Suprapubic skin (tissue), 4 donors: Measurements from ENCODE around the gene AKR7A3. TPM values are rescaled to one million over a fixed set of nuclear protein-coding genes. Genes with fewer than 3 reads are reported as not detected.
A peak's percentile ranks its signal among the peaks of the same experiment; 100 is the strongest.
"Not testable (repeated sequence)": the region's sequence is repeated elsewhere in the genome, so short reads cannot be mapped to it uniquely, and the experiment has no call there.

Experiments
- DNase-seq, 2 donors: peaks; one replicate each; pipeline ENCODE4 v3.0.0-alpha.2; 2019; ENCODE audit warnings: low spot score in 2 of 2
- H3K27ac ChIP-seq: fragments of 200-600 bp; sonication (generic); one replicate; pipeline ENCODE4 v1.5.1; 2019
- H3K27me3 ChIP-seq: fragments of 200-600 bp; sonication (generic); one replicate; pipeline ENCODE4 v1.5.1; 2019
- H3K36me3 ChIP-seq: fragments of 200-600 bp; sonication (generic); one replicate; pipeline ENCODE4 v1.5.1; 2019
- H3K4me1 ChIP-seq: fragments of 200-600 bp; sonication (generic); one replicate; pipeline ENCODE4 v1.5.1; 2019
- H3K4me3 ChIP-seq: fragments of 200-600 bp; sonication (generic); one replicate; pipeline ENCODE4 v1.5.1; 2019; ENCODE audit warnings: mild to moderate bottlenecking
- H3K9me3 ChIP-seq: fragments of 200-600 bp; sonication (generic); one replicate; pipeline ENCODE4 v1.5.1; 2019
- CTCF ChIP-seq, 2 donors: fragments of 200-600 bp in 1 of 2; fragments of 450-650 bp in 1 of 2; sonication (generic) in 1 of 2; IDR thresholded peaks; one replicate each; pipeline ENCODE4 v1.5.1; 2016 to 2019; ENCODE audit warnings: antibody characterized with exemption in 2 of 2, mild to moderate bottlenecking in 1 of 2, moderate library complexity in 1 of 2
- EP300 ChIP-seq: sonication (generic); formaldehyde crosslinking; IDR thresholded peaks from one replicate; pipeline ENCODE4 v1.6.1; 2017; ENCODE audit warnings: antibody characterized with exemption
- POLR2A ChIP-seq, 2 donors: fragments of 450-650 bp; IDR thresholded peaks; one replicate each; pipeline ENCODE4 v1.6.1; 2017; ENCODE audit warnings: antibody characterized with exemption in 2 of 2, mild to moderate bottlenecking in 2 of 2, moderate library complexity in 2 of 2
- POLR2AphosphoS5 ChIP-seq, 3 donors: sonication (generic); formaldehyde crosslinking; IDR thresholded peaks; one replicate each; pipeline ENCODE4 v1.6.1; 2017; ENCODE audit warnings: antibody characterized with exemption in 3 of 3
- WGBS: methylation state at CpG from one replicate; pipeline ENCODE4 v1.1.5; 2018; 5-methylcytosine and 5-hydroxymethylcytosine counted together
- total RNA-seq, 4 donors: library from RNA; depleted of rRNA; stranded (reverse); fragments of >200 nt; gene quantifications; one replicate each; pipeline ENCODE4 v1.1.0, GENCODE V29; 2016

AKR7A3 gene
- total RNA-seq, result 10 to 100 TPM in 1 of 4 donors, 1 to 10 TPM in 3; 1.7 to 10.1 (median 3.4) TPM

- H3K27ac ChIP-seq, H3K27me3 ChIP-seq, DNase-seq, H3K9me3 ChIP-seq, H3K4me1 ChIP-seq: not testable (repeated sequence)
- H3K36me3 ChIP-seq, result peaks cover 17% of the 10 kb centered on the region
- peak within 1 kb of the TSS; percentile 46 for H3K4me3 ChIP-seq
- WGBS, result 25% methylated on average over 22 of the region's 82 CpGs
Observed at GRCh38 chr1:19288324-19289241, at the start of gene AKR7A3. Gene AKR7A3 (minus strand): TSS chr1:19288770. CDS start chr1:19288709, 61 bp downstream.

- Histone ChIP-seq H3K4me3 (no peak overlapping the region), H3K27me3 (no peaks in the 10 kb centered on the region), H3K36me3 (peaks cover 40% of the 10 kb centered on the region), H3K4me1 (peaks cover 22% of the 10 kb centered on the region), H3K9me3 (no peaks in the 10 kb centered on the region), H3K27ac (no peak overlapping the region)
- 72% methylated on average over 27 of the region's 27 CpGs for WGBS
- no peak for DNase-seq
- no peak for TF ChIP-seq POLR2AphosphoS5 (IDR thresholded peaks at IDR 0.05)
- TF ChIP-seq EP300, result no peak
- no peak for TF ChIP-seq POLR2A (IDR thresholded peaks at IDR 0.05)
- peak in 1 of 2 donors; percentile 20 for TF ChIP-seq CTCF (IDR thresholded peaks at IDR 0.05)
Observed at GRCh38 chr1:19338323-19338762, 49.8 kb upstream of the AKR7A3 start.

GRCh38 chr1:19337289-19337688 is 48.7 kb upstream of the AKR7A3 start:
- Histone ChIP-seq H3K4me1 (peaks cover 16% of the 10 kb centered on the region), H3K27ac (no peak overlapping the region), H3K4me3 (no peak overlapping the region), H3K36me3 (peaks cover 29% of the 10 kb centered on the region), H3K9me3 (no peaks in the 10 kb centered on the region), H3K27me3 (no peaks in the 10 kb centered on the region)
- 86% methylated on average over 4 of the region's 4 CpGs for WGBS
- DNase-seq, result no peak
- no peak for TF ChIP-seq EP300
- TF ChIP-seq POLR2AphosphoS5 (IDR thresholded peaks at IDR 0.05), result no peak
- TF ChIP-seq POLR2A (IDR thresholded peaks at IDR 0.05), result no peak
- no peak for TF ChIP-seq CTCF (IDR thresholded peaks at IDR 0.05)

- TF ChIP-seq CTCF (IDR thresholded peaks at IDR 0.05), result no peak
- no peak for TF ChIP-seq POLR2A (IDR thresholded peaks at IDR 0.05)
- TF ChIP-seq POLR2AphosphoS5 (IDR thresholded peaks at IDR 0.05), result no peak
- TF ChIP-seq EP300, result no peak
- WGBS, result 85% methylated on average over 7 of the region's 7 CpGs
- no peak for DNase-seq
- H3K27ac ChIP-seq, result no peak overlapping the region
- peaks cover 9% of the 10 kb centered on the region for H3K4me1 ChIP-seq
- H3K4me3 ChIP-seq, result no peak overlapping the region
- no peaks in the 10 kb centered on the region for H3K9me3 ChIP-seq
- H3K27me3 ChIP-seq, result no peaks in the 10 kb centered on the region
- H3K36me3 ChIP-seq, result peaks cover 28% of the 10 kb centered on the region
Observed at GRCh38 chr1:19336543-19336942, 48.0 kb upstream of the AKR7A3 start.

GRCh38 chr1:19333587-19334354 is 45.2 kb upstream of the AKR7A3 start:
- Histone ChIP-seq H3K4me1 (peaks cover 3% of the 10 kb centered on the region), H3K27ac (no peak overlapping the region), H3K9me3 (no peaks in the 10 kb centered on the region), H3K27me3 (no peaks in the 10 kb centered on the region), H3K4me3 (no peak overlapping the region), H3K36me3 (peaks cover 12% of the 10 kb centered on the region)
- no peak for TF ChIP-seq CTCF (IDR thresholded peaks at IDR 0.05)
- TF ChIP-seq EP300, result no peak
- TF ChIP-seq POLR2AphosphoS5 (IDR thresholded peaks at IDR 0.05), result no peak
- no peak for TF ChIP-seq POLR2A (IDR thresholded peaks at IDR 0.05)
- DNase-seq, result no peak
- 79% methylated on average over 9 of the region's 9 CpGs for WGBS
